Thymus (tissue), 11 donors: ENCODE measurements around the gene MEOX2. TPM values are rescaled to one million over a fixed set of nuclear protein-coding genes. Genes with fewer than 3 reads are reported as not detected.

Experiments used
- DNase-seq, 9 donors: peaks; one replicate each; pipeline ENCODE4 v3.0.0-alpha.2; 2013; ENCODE audit warnings: low spot score in 9 of 9, low read depth in 6 of 9, missing footprints in 1 of 9
- H3K27ac ChIP-seq, 2 donors: one replicate each; pipeline ENCODE4 v1.5.1; 2013; ENCODE audit warnings: control low read depth in 1 of 2, low read depth in 1 of 2, low read length in 1 of 2, mild to moderate bottlenecking in 1 of 2, moderate library complexity in 1 of 2
- H3K27me3 ChIP-seq, 2 donors: one replicate each; pipeline ENCODE4 v1.5.1; 2013; ENCODE audit warnings: low read length in 1 of 2; ENCODE audit not compliant: control insufficient read depth in 2 of 2, insufficient read depth in 1 of 2
- H3K36me3 ChIP-seq, 2 donors: one replicate each; pipeline ENCODE4 v1.5.1; 2013; ENCODE audit warnings: low read length in 1 of 2, mild to moderate bottlenecking in 1 of 2, moderate library complexity in 1 of 2; ENCODE audit not compliant: control insufficient read depth in 2 of 2, insufficient read depth in 2 of 2
- H3K4me1 ChIP-seq, 2 donors: one replicate each; pipeline ENCODE4 v1.5.1; 2013; ENCODE audit warnings: low read length in 2 of 2; ENCODE audit not compliant: control insufficient read depth in 2 of 2, insufficient read depth in 2 of 2
- H3K4me3 ChIP-seq, 2 donors: one replicate each; pipeline ENCODE4 v1.5.1; 2013; ENCODE audit warnings: low read length in 2 of 2, control low read depth in 1 of 2, mild to moderate bottlenecking in 1 of 2
- H3K9me3 ChIP-seq, 2 donors: one replicate each; pipeline ENCODE4 v1.5.1; 2013; ENCODE audit warnings: low read length in 1 of 2, mild to moderate bottlenecking in 1 of 2; ENCODE audit not compliant: control insufficient read depth in 2 of 2, insufficient read depth in 1 of 2
- WGBS: extraction: QIAGEN DNeasy Blood & Tissue Kit; methylation state at CpG from one replicate; pipeline ENCODE4 v1.1.7; 2013; 5-methylcytosine and 5-hydroxymethylcytosine counted together
- polyA plus RNA-seq: library from polyadenylated mRNA; stranded (reverse); fragments of 200-250 nt; gene quantifications from one replicate; pipeline ENCODE4 v1.2.3, GENCODE V29; 2013
- total RNA-seq: library from RNA; stranded (reverse); fragments of 120-200 nt; gene quantifications from one replicate; pipeline ENCODE4 v1.2.4, GENCODE V29; 2013
- donor health status: healthy.

Gene MEOX2
- total and polyA plus RNA-seq, 2 donors: 3.4 to 4.4 TPM

DNA sequence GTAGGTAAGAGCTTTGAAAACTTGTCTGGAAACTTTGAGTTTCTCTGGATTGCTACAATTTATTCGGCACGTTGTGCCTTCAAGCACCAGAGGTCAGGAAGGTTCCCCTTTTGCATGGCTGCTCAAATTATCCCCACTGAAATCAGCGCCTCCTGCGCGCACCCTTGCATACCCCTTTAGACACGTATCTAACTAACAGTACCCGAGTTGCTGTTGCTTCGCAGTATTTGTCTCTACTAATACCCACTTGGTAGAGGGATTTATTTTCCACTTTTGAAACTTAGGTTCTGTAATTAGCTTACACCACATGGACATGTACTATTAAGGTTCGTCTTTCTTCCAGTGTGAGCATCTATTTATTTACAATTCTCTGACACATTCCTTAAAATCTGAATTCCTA, 1.6 kb downstream of the MEOX2 start:
- no peak for DNase-seq
- peaks cover 0 to 5% of the 10 kb centered on the region in 2 donors for H3K4me1 ChIP-seq
- H3K4me3 ChIP-seq: no peak overlapping the region
- H3K36me3 ChIP-seq: no peaks in the 10 kb centered on the region
- H3K9me3 ChIP-seq: peaks cover 0 to 12% of the 10 kb centered on the region in 2 donors
- 8% methylated on average over 9 of the region's 9 CpGs for WGBS
- H3K27me3 ChIP-seq: peaks cover 28 to 57% of the 10 kb centered on the region in 2 donors
- H3K27ac ChIP-seq: no peak overlapping the region

DNA sequence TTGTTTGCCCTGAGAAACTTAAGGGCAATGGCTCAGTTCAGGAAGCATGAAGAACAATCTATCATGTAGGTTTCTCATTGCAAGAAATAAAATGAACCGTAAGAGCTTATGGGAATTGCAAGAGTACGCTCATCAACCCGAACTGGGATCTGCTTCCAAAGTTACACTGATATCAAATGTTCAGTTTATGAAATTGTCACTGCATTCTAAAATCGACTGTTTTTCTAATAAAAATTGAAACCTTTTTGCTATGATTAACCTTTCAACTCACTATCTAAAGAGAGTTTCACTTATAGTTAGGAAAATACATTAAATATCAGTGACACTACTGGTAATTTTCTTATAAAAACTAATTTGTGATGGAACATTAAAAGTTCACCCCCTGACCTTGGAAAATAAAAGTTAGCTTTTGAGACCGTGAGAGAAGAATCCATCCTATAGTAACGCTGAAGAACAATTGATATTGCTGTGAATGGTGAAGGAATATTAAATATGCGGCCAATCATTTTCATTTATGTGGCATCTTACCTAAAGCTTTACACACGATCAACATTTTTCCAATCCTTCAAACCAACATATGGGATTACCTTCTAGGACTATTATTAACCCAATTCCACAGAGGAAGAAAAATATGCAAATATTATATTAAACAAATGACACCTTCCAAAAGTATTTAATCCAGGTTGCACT, 2.2 kb downstream of the MEOX2 start:
- H3K27ac ChIP-seq: no peak overlapping the region
- peaks cover 0 to 5% of the 10 kb centered on the region in 2 donors for H3K4me1 ChIP-seq

DNA sequence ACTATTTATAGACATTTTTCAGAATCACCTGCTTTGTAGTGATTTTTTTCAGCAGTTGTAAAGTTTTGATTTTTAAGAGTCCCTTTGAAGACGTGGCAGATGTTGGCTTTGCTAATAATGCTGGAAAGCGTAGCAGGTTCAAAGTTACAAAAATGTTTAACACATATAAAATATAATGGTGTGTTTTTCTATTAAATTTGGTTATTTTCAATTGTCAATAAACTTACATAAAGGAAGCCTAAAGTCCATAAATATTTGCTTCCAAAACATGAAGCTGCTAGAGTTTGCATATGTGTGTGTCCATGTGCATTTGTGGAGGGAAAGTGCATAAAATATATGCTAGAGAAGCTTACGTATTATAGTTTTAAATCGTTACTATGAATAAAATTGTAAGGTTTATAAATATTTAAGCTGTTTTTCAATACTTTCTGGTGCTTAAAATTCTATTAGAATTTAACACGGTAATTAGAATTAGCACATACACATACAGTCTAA, 3.7 kb downstream of the MEOX2 start:
- no peak for DNase-seq
- 94% methylated on average over 5 of the region's 5 CpGs for WGBS
- Histone ChIP-seq H3K27ac (no peak overlapping the region), H3K36me3 (no peaks in the 10 kb centered on the region), H3K27me3 (peaks cover 26 to 43% of the 10 kb centered on the region in 2 donors), H3K4me1 (peaks cover 0 to 4% of the 10 kb centered on the region in 2 donors), H3K9me3 (peaks cover 0 to 12% of the 10 kb centered on the region in 2 donors), H3K4me3 (no peak overlapping the region)

More for the DNA sequence above, 2.2 kb downstream of the MEOX2 start:
- whole genome bisulfite sequencing: 85% methylated on average over 8 of the region's 8 CpGs
- H3K9me3 ChIP-seq: peaks cover 0 to 12% of the 10 kb centered on the region in 2 donors
- H3K4me3 ChIP-seq: no peak overlapping the region
- H3K27me3 ChIP-seq: peaks cover 28 to 57% of the 10 kb centered on the region in 2 donors
- DNase-seq: no peak
- no peaks in the 10 kb centered on the region for H3K36me3 ChIP-seq

DNA sequence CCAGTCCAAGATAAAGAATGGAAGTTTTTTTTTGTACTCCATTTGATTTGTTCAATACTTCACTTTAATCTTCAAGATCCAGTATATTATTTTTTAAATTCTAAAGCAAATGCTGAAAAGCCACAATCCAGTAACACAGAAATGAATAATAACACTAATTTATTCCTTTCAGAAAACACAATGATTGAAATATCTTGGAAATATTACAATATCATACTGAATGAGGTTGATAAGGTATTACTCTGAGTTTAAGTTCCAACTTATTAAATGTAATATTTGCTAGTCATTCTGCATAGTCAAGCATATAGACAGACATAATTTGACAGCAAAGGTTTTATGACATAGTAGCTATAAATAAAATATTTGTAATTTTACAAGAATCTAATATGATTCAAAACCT, 4.4 kb downstream of the MEOX2 start:
- Histone ChIP-seq H3K27ac (no peak overlapping the region), H3K4me1 (peaks cover 0 to 2% of the 10 kb centered on the region in 2 donors), H3K27me3 (peaks cover 21 to 36% of the 10 kb centered on the region in 2 donors), H3K9me3 (peaks cover 0 to 12% of the 10 kb centered on the region in 2 donors), H3K4me3 (no peak overlapping the region), H3K36me3 (no peaks in the 10 kb centered on the region)
- DNase-seq: no peak

DNA sequence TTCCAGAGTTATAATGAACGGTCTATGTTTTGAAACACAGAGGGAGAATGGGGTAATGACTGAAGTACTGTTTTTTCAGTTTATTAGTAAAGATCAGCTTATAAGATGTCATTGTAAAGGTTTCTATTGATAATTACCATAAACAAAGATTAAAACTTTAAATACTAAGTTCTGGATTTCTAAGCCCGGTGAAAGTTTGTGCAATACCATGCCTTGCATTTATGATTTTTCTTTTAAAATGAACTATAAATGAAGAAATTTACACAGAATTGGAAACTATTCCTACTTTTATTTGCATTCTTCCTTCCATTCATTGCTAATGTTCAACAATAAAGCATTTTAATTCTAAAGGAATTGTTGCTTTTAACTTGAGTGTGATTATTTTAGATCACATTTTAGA, 4.9 kb downstream of the MEOX2 start:
- H3K27me3 ChIP-seq: peaks cover 16 to 31% of the 10 kb centered on the region in 2 donors
- no peak overlapping the region for H3K4me3 ChIP-seq
- no peaks in the 10 kb centered on the region for H3K36me3 ChIP-seq
- DNase-seq: no peak
- WGBS: 94% methylated on average over 2 of the region's 2 CpGs
- H3K4me1 ChIP-seq: peaks cover 0 to under 1% of the 10 kb centered on the region in 2 donors
- no peak overlapping the region for H3K27ac ChIP-seq
- peaks cover 0 to 12% of the 10 kb centered on the region in 2 donors for H3K9me3 ChIP-seq

DNA sequence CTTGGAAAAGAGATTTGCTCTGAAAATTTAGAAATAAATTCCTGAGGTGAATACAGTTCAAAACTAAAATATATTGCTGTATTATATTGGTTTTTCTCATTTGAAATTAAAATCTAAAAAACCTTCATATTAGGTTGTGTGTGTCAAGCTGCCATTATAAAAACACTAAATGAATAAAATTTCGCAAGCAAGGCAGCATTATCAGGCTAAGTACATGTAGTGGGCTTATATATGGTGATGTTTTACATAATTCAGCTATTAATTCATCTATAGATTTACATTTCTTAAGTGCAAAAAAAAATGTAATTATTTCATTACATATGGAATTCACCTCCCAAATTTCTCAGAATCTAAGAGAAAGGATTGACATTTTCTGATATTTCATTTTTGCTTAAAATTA, 5.3 kb downstream of the MEOX2 start:
- Histone ChIP-seq H3K9me3 (peaks cover 0 to 9% of the 10 kb centered on the region in 2 donors), H3K36me3 (no peaks in the 10 kb centered on the region), H3K27ac (no peak overlapping the region), H3K4me3 (no peak overlapping the region), H3K4me1 (no peaks in the 10 kb centered on the region), H3K27me3 (peaks cover 11 to 27% of the 10 kb centered on the region in 2 donors)
- 84% methylated on average over 1 of the region's 1 CpG for whole genome bisulfite sequencing
- DNase-seq: no peak

DNA sequence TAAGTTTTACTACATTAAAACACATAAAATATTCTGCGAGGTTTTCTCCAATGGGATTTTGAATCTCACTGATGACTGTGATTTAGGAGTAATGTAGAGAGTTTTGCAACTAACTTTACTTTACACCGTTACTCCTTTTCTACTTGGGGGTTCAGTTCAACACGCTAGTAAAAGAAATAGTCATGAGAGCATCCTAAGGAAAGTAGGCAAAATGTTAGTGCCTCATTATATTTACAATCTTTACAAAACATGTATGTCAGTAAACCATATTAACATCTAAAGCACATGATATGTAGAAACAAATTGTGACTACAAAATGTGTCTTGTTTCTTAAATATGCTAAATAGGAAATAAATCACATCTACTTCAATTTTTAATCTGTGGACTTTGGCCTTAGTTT, 6.0 kb downstream of the MEOX2 start:
- H3K36me3 ChIP-seq: no peaks in the 10 kb centered on the region
- H3K27ac ChIP-seq: no peak overlapping the region
- DNase-seq: no peak
- no peaks in the 10 kb centered on the region for H3K4me1 ChIP-seq
- 95% methylated on average over 3 of the region's 3 CpGs for WGBS
- peaks cover 5 to 19% of the 10 kb centered on the region in 2 donors for H3K27me3 ChIP-seq
- H3K9me3 ChIP-seq: peaks cover 0 to 1% of the 10 kb centered on the region in 2 donors
- no peak overlapping the region for H3K4me3 ChIP-seq

DNA sequence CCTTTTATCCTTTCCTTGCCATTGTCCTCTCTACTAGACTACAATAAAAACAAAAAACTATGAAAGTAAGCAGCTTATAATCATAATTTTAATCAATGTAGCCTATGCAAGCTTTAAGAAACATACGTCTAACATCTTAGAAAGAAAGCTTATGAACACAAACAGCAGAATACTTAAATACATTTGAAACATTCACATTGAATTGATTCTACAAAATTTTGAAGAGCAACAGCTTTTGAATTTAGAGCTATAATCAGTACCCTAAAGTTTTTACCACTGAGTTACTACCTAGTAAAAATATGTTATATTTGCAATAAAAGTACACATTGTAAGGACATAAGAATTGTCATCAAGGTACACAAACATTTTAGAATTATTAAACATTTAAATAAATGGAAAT, 7.2 kb downstream of the MEOX2 start:
- H3K36me3 ChIP-seq: no peaks in the 10 kb centered on the region
- H3K27ac ChIP-seq: no peak overlapping the region
- no peak overlapping the region for H3K4me3 ChIP-seq
- no peaks in the 10 kb centered on the region for H3K4me1 ChIP-seq
- H3K27me3 ChIP-seq: peaks cover 0 to 8% of the 10 kb centered on the region in 2 donors
- DNase-seq: no peak
- WGBS: 91% methylated on average over 1 of the region's 1 CpG
- H3K9me3 ChIP-seq: no peaks in the 10 kb centered on the region

DNA sequence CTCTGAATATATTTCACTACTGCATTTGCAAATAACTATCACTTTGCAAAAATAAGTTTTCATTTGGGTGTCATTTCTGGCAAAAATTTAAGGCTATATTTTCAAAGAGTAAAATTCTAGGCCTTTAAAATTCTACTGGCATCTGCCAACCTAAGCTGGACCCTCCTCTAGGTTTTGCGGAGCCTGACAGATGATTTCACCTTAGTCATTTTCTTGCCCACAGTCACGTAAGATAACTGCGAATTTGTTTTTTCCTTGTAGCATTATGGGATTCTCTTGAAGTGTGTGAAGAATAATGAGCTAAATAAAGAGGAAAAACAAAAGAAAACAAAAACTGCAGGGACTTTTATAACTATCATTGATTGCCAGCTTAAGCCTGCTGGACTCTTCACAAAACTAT, 7.8 kb downstream of the MEOX2 start:
- 98% methylated on average over 3 of the region's 3 CpGs for WGBS
- no peak for DNase-seq

More for the DNA sequence above, 7.8 kb downstream of the MEOX2 start:
- Histone ChIP-seq H3K36me3 (no peaks in the 10 kb centered on the region), H3K9me3 (no peaks in the 10 kb centered on the region), H3K27me3 (peaks cover 0 to 2% of the 10 kb centered on the region in 2 donors), H3K27ac (no peak overlapping the region), H3K4me3 (no peak overlapping the region), H3K4me1 (no peaks in the 10 kb centered on the region)
